ENCODE data around the gene SNRPB.

Gene SNRPB

GRCh38 chr20:2476742-2477615 is 6.4 kb upstream of the SNRPB start:
- no peak overlapping the region for H3K9ac ChIP-seq (ENCODE audit: low read length in 5 of 5)
- peaks cover 2 to 22% (median 21%) of the 10 kb centered on the region in 5 donors for H3K4me1 ChIP-seq (ENCODE audit: control insufficient read depth in 5 of 5, insufficient read depth in 5 of 5, low read length in 5 of 5)
- H3K9me3 ChIP-seq (ENCODE audit: control insufficient read depth in 5 of 5, low read length in 5 of 5): no peaks in the 10 kb centered on the region
- no peak overlapping the region for H3K27ac ChIP-seq (ENCODE audit: low read depth, low read length)
- H3K27me3 ChIP-seq (ENCODE audit: control insufficient read depth in 5 of 5, insufficient read depth in 4 of 5, low read length in 5 of 5): no peaks in the 10 kb centered on the region
- peaks cover 0 to 17% (median 7%) of the 10 kb centered on the region in 5 donors for H3K36me3 ChIP-seq (ENCODE audit: control insufficient read depth in 5 of 5, insufficient read depth in 5 of 5, low read length in 5 of 5)
- no peak overlapping the region for H3K4me3 ChIP-seq (ENCODE audit: low read depth in 1 of 5, low read length in 5 of 5)

- peaks cover 2 to 24% (median 21%) of the 10 kb centered on the region in 5 donors for H3K4me1 ChIP-seq (ENCODE audit: control insufficient read depth in 5 of 5, insufficient read depth in 5 of 5, low read length in 5 of 5)
- no peak overlapping the region for H3K27ac ChIP-seq (ENCODE audit: low read depth, low read length)
- no peak overlapping the region for H3K9ac ChIP-seq (ENCODE audit: low read length in 5 of 5)
- H3K9me3 ChIP-seq (ENCODE audit: control insufficient read depth in 5 of 5, low read length in 5 of 5): no peaks in the 10 kb centered on the region
- peak overlapping the region in 1 of 5 donors; percentile 10 for H3K4me3 ChIP-seq (ENCODE audit: low read depth in 1 of 5, low read length in 5 of 5)
- H3K36me3 ChIP-seq (ENCODE audit: control insufficient read depth in 5 of 5, insufficient read depth in 5 of 5, low read length in 5 of 5): peaks cover 0 to 12% (median 3%) of the 10 kb centered on the region in 5 donors
- no peaks in the 10 kb centered on the region for H3K27me3 ChIP-seq (ENCODE audit: control insufficient read depth in 5 of 5, insufficient read depth in 4 of 5, low read length in 5 of 5)
These were observed 5.5 kb upstream of the SNRPB start for GRCh38 chr20:2475850-2476741.

- H3K9me3 ChIP-seq (ENCODE audit: control insufficient read depth in 5 of 5, low read length in 5 of 5): no peaks in the 10 kb centered on the region
- no peak overlapping the region for H3K27ac ChIP-seq (ENCODE audit: low read depth, low read length)
- peaks cover 2 to 42% (median 36%) of the 10 kb centered on the region in 5 donors for H3K4me1 ChIP-seq (ENCODE audit: control insufficient read depth in 5 of 5, insufficient read depth in 5 of 5, low read length in 5 of 5)
- no peak overlapping the region for H3K9ac ChIP-seq (ENCODE audit: low read length in 5 of 5)
- no peaks in the 10 kb centered on the region for H3K27me3 ChIP-seq (ENCODE audit: control insufficient read depth in 5 of 5, insufficient read depth in 4 of 5, low read length in 5 of 5)
- H3K36me3 ChIP-seq (ENCODE audit: control insufficient read depth in 5 of 5, insufficient read depth in 5 of 5, low read length in 5 of 5): peaks cover 0 to 4% (median 0%) of the 10 kb centered on the region in 5 donors
- no peak overlapping the region for H3K4me3 ChIP-seq (ENCODE audit: low read depth in 1 of 5, low read length in 5 of 5)
These were observed 2.9 kb upstream of the SNRPB start for GRCh38 chr20:2473516-2473915.

DNA sequence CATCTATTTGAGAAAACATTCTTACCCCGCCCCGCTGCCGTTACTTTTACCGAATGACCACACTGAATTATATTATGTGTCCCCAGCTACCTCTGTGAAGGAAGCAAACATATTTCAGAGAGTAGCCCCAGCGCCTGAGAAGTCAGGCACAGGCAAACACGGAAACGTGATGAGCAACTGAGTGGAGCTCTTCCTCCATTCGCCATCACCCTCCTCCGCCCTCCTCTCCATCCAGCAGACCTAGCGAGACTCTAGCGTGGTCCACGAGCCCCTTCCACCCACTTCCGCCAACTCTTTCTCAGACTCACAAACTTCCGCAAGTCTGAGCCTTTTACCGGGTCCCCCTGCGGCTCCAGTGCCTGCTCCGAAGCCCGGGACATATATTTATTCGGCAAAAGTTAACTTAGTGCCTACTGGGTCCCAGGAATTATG is 582 bp downstream of the SNRPB start:
- Histone ChIP-seq H3K27me3 (ENCODE audit: control insufficient read depth in 5 of 5, insufficient read depth in 4 of 5, low read length in 5 of 5) (no peaks in the 10 kb centered on the region), H3K27ac (ENCODE audit: low read depth, low read length) (peak overlapping the region; percentile 88), H3K9ac (ENCODE audit: low read length in 5 of 5) (peak overlapping the region; percentile 9 to 98 (median 91)), H3K9me3 (ENCODE audit: control insufficient read depth in 5 of 5, low read length in 5 of 5) (no peaks in the 10 kb centered on the region), H3K4me1 (ENCODE audit: control insufficient read depth in 5 of 5, insufficient read depth in 5 of 5, low read length in 5 of 5) (peaks cover 0 to 26% (median 23%) of the 10 kb centered on the region in 5 donors), H3K4me3 (ENCODE audit: low read depth in 1 of 5, low read length in 5 of 5) (peak overlapping the region; percentile 78 to 95 (median 88)), H3K36me3 (ENCODE audit: control insufficient read depth in 5 of 5, insufficient read depth in 5 of 5, low read length in 5 of 5) (peaks cover 11 to 30% (median 28%) of the 10 kb centered on the region in 5 donors)

DNA sequence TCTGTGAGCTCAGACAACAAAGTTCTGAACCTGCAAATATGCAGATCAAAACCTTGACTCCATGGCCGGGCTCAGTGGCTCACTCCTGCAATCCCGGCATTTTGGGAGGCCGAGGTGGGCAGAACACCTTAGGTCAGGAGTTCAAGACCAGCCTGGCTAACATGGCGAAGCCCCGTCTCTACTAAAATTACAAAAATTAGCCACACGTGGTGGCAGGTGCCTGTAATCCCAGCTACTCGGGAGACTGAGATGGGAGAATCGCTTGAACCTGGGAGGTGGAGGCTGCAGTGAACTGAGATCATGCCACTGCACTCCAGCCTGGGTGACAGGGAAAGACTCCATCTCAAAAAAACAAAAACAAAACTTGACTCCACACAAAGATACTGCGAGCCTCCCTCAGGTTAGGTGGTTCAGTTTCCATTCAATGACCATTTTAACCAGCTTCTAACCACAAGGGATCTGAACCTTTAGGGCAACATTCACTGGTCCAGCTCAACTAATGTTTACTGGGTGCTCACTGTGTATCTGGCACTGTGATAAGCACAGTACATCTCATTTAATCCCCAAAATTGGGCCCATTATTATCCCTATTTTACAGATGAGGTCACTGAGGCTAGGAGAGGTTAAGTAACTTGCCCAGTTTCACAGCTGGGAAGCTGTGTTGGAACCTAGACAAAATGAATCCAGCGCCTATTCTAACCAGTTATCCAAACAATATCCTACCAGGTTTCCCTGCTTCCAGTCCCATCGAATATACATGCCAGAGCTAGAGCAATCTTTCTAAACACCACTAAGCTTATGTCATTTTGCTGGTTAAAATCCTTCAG is 1.8 kb downstream of the SNRPB start:
- Histone ChIP-seq H3K4me3 (ENCODE audit: low read depth in 1 of 5, low read length in 5 of 5) (peak overlapping the region in 4 of 5 donors; percentile 78 to 95 (median 88)), H3K4me1 (ENCODE audit: control insufficient read depth in 5 of 5, insufficient read depth in 5 of 5, low read length in 5 of 5) (peaks cover 0 to 26% (median 23%) of the 10 kb centered on the region in 5 donors), H3K27me3 (ENCODE audit: control insufficient read depth in 5 of 5, insufficient read depth in 4 of 5, low read length in 5 of 5) (no peaks in the 10 kb centered on the region), H3K9me3 (ENCODE audit: control insufficient read depth in 5 of 5, low read length in 5 of 5) (no peaks in the 10 kb centered on the region), H3K27ac (ENCODE audit: low read depth, low read length) (peak overlapping the region; percentile 88), H3K36me3 (ENCODE audit: control insufficient read depth in 5 of 5, insufficient read depth in 5 of 5, low read length in 5 of 5) (peaks cover 20 to 42% (median 40%) of the 10 kb centered on the region in 5 donors), H3K9ac (ENCODE audit: low read length in 5 of 5) (peak overlapping the region; percentile 6 to 98 (median 53))

DNA sequence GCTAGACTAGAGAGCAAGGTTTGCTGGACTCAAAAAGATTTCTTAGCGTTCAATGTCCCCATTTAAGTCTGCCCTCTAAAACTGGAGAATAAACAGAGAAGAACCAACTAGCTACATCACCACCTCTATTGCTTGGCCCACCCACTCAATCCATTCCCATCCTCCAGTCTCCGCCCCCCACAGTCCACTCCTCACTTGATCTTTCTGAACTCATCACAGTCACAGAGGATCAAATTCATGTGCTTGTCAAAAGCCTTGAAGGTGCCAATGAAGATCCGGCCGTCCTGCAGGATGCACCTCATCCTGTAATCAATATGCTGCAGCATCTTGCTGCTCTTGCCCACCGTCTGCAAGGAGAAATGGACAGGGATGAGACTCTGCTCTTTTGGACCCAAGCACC is 3.2 kb downstream of the SNRPB start:
- Histone ChIP-seq H3K36me3 (ENCODE audit: control insufficient read depth in 5 of 5, insufficient read depth in 5 of 5, low read length in 5 of 5) (peaks cover 26 to 56% (median 53%) of the 10 kb centered on the region in 5 donors), H3K4me1 (ENCODE audit: control insufficient read depth in 5 of 5, insufficient read depth in 5 of 5, low read length in 5 of 5) (peaks cover 3 to 26% (median 23%) of the 10 kb centered on the region in 5 donors), H3K4me3 (ENCODE audit: low read depth in 1 of 5, low read length in 5 of 5) (no peak overlapping the region), H3K9me3 (ENCODE audit: control insufficient read depth in 5 of 5, low read length in 5 of 5) (no peaks in the 10 kb centered on the region), H3K27me3 (ENCODE audit: control insufficient read depth in 5 of 5, insufficient read depth in 4 of 5, low read length in 5 of 5) (no peaks in the 10 kb centered on the region), H3K9ac (ENCODE audit: low read length in 5 of 5) (no peak overlapping the region), H3K27ac (ENCODE audit: low read depth, low read length) (no peak overlapping the region)

DNA sequence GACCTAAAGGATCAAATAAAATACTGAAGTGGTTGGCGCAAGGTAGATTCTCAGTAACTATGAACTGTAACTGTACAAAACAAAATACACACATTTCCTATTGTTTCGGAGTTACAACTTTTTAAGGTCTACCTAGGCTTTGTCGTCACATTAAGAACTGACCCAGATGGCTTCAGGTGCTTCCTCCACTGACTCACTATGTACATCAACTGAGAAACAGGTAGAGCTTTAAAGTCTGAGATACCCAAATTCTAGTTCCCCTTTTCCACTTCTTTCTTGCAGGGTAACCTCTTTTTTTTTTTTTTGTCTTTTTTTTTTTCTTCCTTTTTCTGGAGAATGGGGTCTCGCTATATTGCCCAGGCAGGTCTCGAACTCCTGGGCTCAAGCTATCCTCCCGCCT is 5.5 kb downstream of the SNRPB start:
- H3K36me3 ChIP-seq (ENCODE audit: control insufficient read depth in 5 of 5, insufficient read depth in 5 of 5, low read length in 5 of 5): peaks cover 44 to 79% (median 76%) of the 10 kb centered on the region in 5 donors
- no peaks in the 10 kb centered on the region for H3K9me3 ChIP-seq (ENCODE audit: control insufficient read depth in 5 of 5, low read length in 5 of 5)
- H3K27ac ChIP-seq (ENCODE audit: low read depth, low read length): no peak overlapping the region
- H3K4me3 ChIP-seq (ENCODE audit: low read depth in 1 of 5, low read length in 5 of 5): no peak overlapping the region
- H3K27me3 ChIP-seq (ENCODE audit: control insufficient read depth in 5 of 5, insufficient read depth in 4 of 5, low read length in 5 of 5): no peaks in the 10 kb centered on the region
- H3K4me1 ChIP-seq (ENCODE audit: control insufficient read depth in 5 of 5, insufficient read depth in 5 of 5, low read length in 5 of 5): peaks cover 3 to 22% (median 19%) of the 10 kb centered on the region in 5 donors
- no peak overlapping the region for H3K9ac ChIP-seq (ENCODE audit: low read length in 5 of 5)

GRCh38 chr20:2463616-2464365 is 6.8 kb downstream of the SNRPB start:
- H3K27ac ChIP-seq (ENCODE audit: low read depth, low read length): no peak overlapping the region
- peaks cover 49 to 89% (median 84%) of the 10 kb centered on the region in 5 donors for H3K36me3 ChIP-seq (ENCODE audit: control insufficient read depth in 5 of 5, insufficient read depth in 5 of 5, low read length in 5 of 5)
- H3K9me3 ChIP-seq (ENCODE audit: control insufficient read depth in 5 of 5, low read length in 5 of 5): no peaks in the 10 kb centered on the region
- H3K4me1 ChIP-seq (ENCODE audit: control insufficient read depth in 5 of 5, insufficient read depth in 5 of 5, low read length in 5 of 5): peaks cover 3 to 10% (median 7%) of the 10 kb centered on the region in 5 donors
- H3K4me3 ChIP-seq (ENCODE audit: low read depth in 1 of 5, low read length in 5 of 5): no peak overlapping the region
- H3K27me3 ChIP-seq (ENCODE audit: control insufficient read depth in 5 of 5, insufficient read depth in 4 of 5, low read length in 5 of 5): no peaks in the 10 kb centered on the region
- H3K9ac ChIP-seq (ENCODE audit: low read length in 5 of 5): no peak overlapping the region

DNA sequence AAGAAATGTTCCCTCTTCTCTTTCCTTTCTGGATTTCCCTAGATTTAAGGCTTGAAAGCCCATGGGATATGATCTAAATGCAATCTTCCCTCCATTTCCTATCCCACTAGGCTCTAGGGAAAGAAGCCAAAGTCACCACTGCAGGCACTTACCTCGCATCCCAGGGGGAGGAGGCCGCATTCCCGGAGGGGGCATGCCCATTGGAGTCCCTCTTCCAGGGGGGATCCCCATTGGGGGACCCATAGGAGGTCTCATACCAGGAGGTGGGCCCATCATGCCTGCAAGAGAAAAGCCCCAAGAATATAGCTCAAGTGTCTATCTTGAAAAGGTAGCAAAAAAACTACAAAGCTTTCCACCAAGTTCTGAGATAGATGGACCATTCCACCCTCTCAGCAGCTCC is 8.1 kb downstream of the SNRPB start:
- peaks cover 0 to 3% (median 0%) of the 10 kb centered on the region in 5 donors for H3K4me1 ChIP-seq (ENCODE audit: control insufficient read depth in 5 of 5, insufficient read depth in 5 of 5, low read length in 5 of 5)
- no peak overlapping the region for H3K9ac ChIP-seq (ENCODE audit: low read length in 5 of 5)
- no peak overlapping the region for H3K27ac ChIP-seq (ENCODE audit: low read depth, low read length)
- peaks cover 52 to 81% (median 80%) of the 10 kb centered on the region in 5 donors for H3K36me3 ChIP-seq (ENCODE audit: control insufficient read depth in 5 of 5, insufficient read depth in 5 of 5, low read length in 5 of 5)
- H3K27me3 ChIP-seq (ENCODE audit: control insufficient read depth in 5 of 5, insufficient read depth in 4 of 5, low read length in 5 of 5): no peaks in the 10 kb centered on the region
- H3K9me3 ChIP-seq (ENCODE audit: control insufficient read depth in 5 of 5, low read length in 5 of 5): no peaks in the 10 kb centered on the region
- H3K4me3 ChIP-seq (ENCODE audit: low read depth in 1 of 5, low read length in 5 of 5): no peak overlapping the region

Data from subcutaneous abdominal adipose tissue (tissue), 5 donors.